Measurements from ENCODE around the gene ZBTB45. TPM values are rescaled to one million over a fixed set of nuclear protein-coding genes. Genes with fewer than 3 reads are reported as not detected.

ZBTB45 gene
- total RNA-seq = 5.5 and 5.9 TPM in 2 replicates

GRCh38 chr19:58519355-58520256, at the start of gene ZBTB45:
ZBTB45 (minus strand) TSS chr19:58519810; CDS start chr19:58517673, 2,137 bp downstream.

GRCh38 chr19:58558066-58558622, 38.5 kb upstream of the ZBTB45 start, which contains the start of gene UBE2M:
UBE2M (minus strand) TSS chr19:58558611; CDS start chr19:58558381, 230 bp downstream.

GRCh38 chr19:58554494-58555368, 35.1 kb upstream of the ZBTB45 start, which contains the start of gene CHMP2A:
CHMP2A (minus strand) TSS chr19:58555105; CDS start chr19:58554212, 893 bp downstream.

DNA sequence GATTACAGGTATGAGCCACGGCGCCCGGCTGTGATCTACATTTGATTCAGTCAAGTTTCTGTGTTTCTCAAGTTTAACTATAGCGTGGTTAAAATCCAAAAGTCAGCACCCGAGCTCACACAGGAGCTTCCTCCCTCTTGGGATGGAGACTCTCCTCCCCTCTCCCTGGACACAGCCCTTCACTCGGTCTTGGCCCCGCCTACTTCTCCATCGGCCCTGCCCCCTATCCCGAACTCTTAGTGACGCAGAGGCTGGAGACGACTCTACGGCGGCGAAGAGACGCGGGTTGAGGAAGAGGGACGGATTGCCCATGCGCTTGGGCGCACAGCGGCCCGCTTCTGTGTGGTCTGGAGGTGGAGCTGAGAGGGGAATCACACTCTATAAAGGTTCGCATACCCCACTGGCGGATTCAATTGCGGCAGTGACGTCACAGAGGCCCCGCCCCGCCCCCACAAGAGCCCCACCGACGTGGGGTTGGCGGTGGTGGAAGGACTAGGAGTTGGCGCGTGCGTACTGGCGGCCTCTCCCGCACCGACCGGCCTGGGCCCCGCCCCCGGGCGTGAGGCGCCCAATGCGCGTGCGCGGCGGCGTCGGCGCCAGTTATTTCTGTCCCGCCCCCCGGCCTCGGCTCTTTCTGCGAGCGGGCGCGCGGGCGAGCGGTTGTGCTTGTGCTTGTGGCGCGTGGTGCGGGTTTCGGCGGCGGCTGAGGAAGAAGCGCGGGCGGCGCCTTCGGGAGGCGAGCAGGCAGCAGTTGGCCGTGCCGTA, 24.4 kb upstream of the ZBTB45 start, which contains the start of gene TRIM28:
TSS of gene TRIM28 (plus strand) at position 239 of the 765 bp plus-strand sequence. CDS start 694 bp downstream, outside the sequence.

DNA sequence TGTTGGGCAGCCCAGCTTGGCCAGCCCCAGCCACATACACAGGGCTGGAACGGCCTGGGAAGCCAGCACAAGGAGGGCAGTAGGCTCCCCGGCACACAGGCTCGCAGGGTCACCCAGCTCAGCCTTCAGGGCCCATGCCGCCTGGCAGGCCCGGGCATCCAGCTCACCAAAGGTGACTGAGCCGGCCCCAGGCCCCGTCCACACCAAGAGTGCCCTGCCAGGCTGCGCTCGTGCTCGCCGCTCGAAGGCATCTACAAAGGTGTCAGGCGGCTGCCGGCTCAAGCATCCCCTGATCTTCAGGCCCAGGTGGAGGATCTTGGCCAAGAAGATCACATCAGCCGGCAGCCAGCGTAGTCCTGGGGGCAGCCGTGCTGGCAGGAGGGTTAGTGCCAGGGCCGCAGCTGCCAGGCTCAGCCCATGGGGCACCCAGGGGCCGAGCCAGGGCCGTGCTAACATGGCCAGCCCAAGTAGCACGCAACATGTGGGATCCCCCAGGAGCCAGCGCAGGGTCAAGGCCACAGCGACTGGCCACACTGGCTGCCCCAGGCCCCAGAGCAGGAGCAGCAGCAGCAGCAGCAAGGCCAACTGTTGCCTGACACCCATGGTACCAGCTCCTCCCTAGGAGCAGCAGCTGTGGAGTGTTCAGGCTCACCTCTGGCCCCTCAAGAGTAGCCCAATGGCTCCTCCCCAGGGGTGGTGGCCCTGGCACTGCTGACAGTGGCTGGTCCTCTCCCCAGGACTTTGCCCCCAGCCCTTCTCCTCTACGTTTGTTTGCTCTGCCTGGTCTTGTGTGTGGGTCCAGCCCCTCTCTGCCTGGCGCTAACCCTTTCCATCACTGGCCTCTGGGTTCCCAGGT, 8.0 kb downstream of the ZBTB45 start, which contains the start of gene SLC27A5:
TSS of gene SLC27A5 (minus strand) at position 640 of the 856 bp plus-strand sequence. CDS start at position 603, 37 bp downstream.

DNA sequence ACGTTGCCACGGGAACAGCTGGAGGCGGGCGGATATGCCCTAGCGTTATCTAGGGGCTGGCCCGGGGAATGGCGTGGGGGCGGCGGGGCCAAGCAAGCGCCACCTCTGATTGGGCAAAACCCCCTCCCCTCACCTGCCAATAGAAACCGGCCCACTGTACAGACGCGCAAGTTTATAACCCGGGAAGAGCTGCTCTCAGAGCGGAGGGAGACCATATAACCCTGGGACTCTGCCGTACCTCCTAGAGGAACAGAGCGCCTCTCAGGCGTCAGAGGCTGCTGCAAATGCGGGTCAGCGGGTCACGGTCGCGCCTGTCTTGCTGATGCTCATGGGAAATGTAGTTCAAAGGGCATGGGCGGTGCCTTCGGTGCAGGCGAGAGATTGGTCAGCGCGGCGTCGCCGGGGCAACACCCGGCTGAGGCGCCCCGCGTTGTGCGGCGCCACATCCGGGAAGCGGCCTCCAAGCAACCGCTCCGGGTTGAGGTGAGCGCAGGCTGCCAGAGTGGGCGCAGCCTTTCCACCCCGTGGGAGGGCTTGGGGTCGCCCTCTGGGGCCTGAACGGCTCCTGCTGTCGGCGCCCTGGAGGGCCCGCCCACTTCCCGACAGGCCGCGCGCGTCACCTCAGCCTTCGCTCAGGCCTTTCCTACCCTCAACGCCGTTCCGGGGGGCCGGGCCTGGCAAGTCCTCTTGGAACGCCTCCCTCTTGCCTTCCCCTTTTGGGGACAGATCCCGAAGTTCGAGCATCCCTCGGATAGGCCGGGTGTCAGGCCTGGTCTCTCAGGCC, 43.7 kb downstream of the ZBTB45 start, which contains the start of gene ZNF446:
TSS of gene ZNF446 (plus strand) at position 639 of the 784 bp plus-strand sequence. CDS start 867 bp downstream, outside the sequence.

GRCh38 chr19:58466760-58467589, 52.6 kb downstream of the ZBTB45 start, which contains the start of gene ZNF324:
ZNF324 (plus strand) TSS chr19:58467080; CDS start chr19:58469186, 2,106 bp downstream.

Small RNA genes lying within 50 kb of the gene (small RNA-seq; reads per million reads assigned to genes)
- gene MIR6807 = not detected
- gene RN7SL525P = not detected
- not detected for gene RN7SL693P
- gene RNU6-1337P = not detected

Other genes starting within 250 kb of the ZBTB45 start
- 6.0 and 6.5 TPM in 2 replicates for gene ZNF8, start 240.9 kb downstream of the ZBTB45 start, total RNA-seq
- 25.9 and 36.6 TPM in 2 replicates for gene ERVK3-1, start 214.4 kb downstream of the ZBTB45 start, total RNA-seq
- gene ZSCAN22, start 192.8 kb downstream of the ZBTB45 start, total RNA-seq = 2.5 and 3.2 TPM in 2 replicates
- gene A1BG, start 166.3 kb downstream of the ZBTB45 start, total RNA-seq = 0.65 and 1.5 TPM in 2 replicates
- gene ZNF497, start 157.1 kb downstream of the ZBTB45 start, total RNA-seq = 0.78 and 1.5 TPM in 2 replicates
- 2.2 and 2.7 TPM in 2 replicates for gene ZNF837, start 138.8 kb downstream of the ZBTB45 start, total RNA-seq
- 995 and 1,127 TPM in 2 replicates for gene RPS5, start 132.5 kb downstream of the ZBTB45 start, total RNA-seq
- gene RNF225, start 124.2 kb downstream of the ZBTB45 start, total RNA-seq = 0.13 TPM in 1 of 2 replicates, not detected in the other
- 13.2 TPM in 2 replicates for gene ZNF584, start 111.2 kb downstream of the ZBTB45 start, total RNA-seq
- 8.0 and 8.8 TPM in 2 replicates for gene ZNF132, start 79.7 kb downstream of the ZBTB45 start, total RNA-seq
- 7.2 and 8.4 TPM in 2 replicates for gene ZNF324B, start 68.2 kb downstream of the ZBTB45 start, total RNA-seq
- 12.9 and 13.1 TPM in 2 replicates for gene ZNF324, start 52.7 kb downstream of the ZBTB45 start, total RNA-seq
- gene ZNF446, start 43.5 kb downstream of the ZBTB45 start, total RNA-seq = 9.1 TPM in 2 replicates
- gene SLC27A5, start 7.8 kb downstream of the ZBTB45 start, total RNA-seq = 3.5 and 4.8 TPM in 2 replicates
- 155 and 186 TPM in 2 replicates for gene TRIM28, start 24.3 kb upstream of the ZBTB45 start, total RNA-seq
- gene CHMP2A, start 35.3 kb upstream of the ZBTB45 start, total RNA-seq = 104 TPM in 2 replicates
- 37.7 and 46.0 TPM in 2 replicates for gene UBE2M, start 38.8 kb upstream of the ZBTB45 start, total RNA-seq
- 14.7 and 15.5 TPM in 2 replicates for gene MZF1, start 53.5 kb upstream of the ZBTB45 start, total RNA-seq

All from articular chondrocyte of knee joint (primary cell).